GM12892 (cell line): Measurements from ENCODE around the gene ARIH1.

Experiments
- POLR2A ChIP-seq: IDR thresholded peaks from 2 replicates; pipeline ENCODE4 v1.6.1; 2011; ENCODE audit warnings: low read depth, low read length, control low read depth
- POLR2AphosphoS5 ChIP-seq: IDR thresholded peaks from 2 replicates; pipeline ENCODE4 v1.6.1; 2011; ENCODE audit warnings: low read depth, low read length, control low read depth
- TAF1 ChIP-seq: IDR thresholded peaks from 2 replicates; pipeline ENCODE4 v1.6.1; 2011; ENCODE audit warnings: low read depth, mild to moderate bottlenecking, control low read depth, low read length, borderline replicate concordance

DNA sequence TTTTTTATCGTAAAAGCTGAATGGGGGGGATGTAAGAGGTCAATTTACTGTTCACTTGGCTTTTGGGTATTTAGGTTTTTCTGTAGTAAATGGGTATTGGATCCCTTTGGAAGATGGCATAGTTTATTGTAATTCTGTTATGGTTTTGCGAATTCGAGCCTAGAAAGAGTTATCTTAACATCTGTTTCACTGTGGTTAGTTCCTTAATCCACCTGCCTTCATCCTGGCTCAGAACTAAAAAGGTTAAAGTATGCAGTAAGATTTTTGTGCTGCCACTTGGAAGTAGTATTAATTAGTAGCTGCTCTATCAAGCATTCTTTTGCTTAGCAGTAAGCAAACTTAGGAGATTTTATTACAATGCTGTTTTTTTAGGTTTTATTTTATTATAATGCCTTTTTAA, 62.4 kb downstream of the ARIH1 start:
- TF ChIP-seq POLR2A (no peak), POLR2AphosphoS5 (no peak), TAF1 (no peak)
